Putamen (tissue), 1 donor: ENCODE measurements around the gene TMC7.

ENCODE experiments used
- DNase-seq: peaks from one replicate; pipeline ENCODE4 v3.0.0-alpha.2; 2016; ENCODE audit warnings: low spot score

TMC7 gene

DNA sequence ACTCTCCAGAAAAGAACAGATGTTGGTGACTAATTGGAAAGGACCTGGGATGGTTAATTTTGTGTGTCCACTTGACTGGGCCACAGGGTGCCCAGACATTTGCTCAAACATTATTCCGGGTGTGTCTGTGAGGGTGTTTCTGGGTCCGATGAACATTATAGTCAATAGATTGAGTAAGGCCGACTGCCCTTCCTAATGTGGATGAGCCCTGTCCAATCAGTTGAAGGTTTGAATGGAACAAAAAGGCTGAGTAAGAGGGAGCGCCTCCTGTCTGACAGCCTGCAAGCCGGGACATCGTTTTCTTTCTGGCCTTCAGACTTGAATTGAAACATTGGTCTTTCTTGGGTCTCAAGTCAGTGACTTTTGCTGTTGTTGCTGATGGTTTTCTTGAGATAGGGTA, 107.2 kb downstream of the TMC7 start:
- DNase-seq: no peak

DNA sequence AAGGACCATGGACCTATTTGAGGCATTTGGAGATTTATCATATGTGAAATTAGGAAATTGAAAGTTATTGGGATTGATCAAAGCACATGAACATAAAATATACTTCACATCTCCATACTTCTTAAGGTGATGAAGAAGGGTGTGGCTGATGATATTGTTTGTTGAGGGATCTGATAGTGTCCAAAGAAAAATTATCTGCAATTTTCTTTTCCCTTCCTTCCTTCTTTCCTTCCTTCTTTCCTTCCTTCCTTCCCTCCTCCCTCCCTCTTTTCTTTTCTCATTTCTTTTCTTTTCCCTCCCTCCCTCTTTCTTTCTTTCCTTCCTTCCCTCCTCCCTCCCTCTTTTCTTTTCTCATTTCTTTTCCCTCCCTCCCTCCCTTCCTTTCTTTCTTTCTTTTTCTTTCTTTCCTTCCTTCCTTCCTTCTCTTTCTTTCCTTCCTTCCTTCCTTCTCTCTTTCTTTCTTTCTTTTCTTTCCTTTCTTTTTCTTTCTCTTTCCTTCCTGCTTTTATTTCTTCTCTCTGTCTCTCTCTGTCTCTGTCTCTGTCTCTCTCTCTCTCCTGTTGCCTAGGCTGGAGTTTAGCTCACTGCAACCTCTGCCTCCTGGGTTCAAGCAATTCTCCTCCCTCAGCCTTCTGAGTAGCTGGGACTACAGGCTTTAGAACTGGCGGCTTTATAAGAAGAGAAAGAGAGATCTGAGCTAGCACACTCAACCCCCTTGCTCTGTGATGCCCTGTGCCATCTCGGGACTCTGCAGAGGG, 109.1 kb downstream of the TMC7 start:
- no peak for DNase-seq

DNA sequence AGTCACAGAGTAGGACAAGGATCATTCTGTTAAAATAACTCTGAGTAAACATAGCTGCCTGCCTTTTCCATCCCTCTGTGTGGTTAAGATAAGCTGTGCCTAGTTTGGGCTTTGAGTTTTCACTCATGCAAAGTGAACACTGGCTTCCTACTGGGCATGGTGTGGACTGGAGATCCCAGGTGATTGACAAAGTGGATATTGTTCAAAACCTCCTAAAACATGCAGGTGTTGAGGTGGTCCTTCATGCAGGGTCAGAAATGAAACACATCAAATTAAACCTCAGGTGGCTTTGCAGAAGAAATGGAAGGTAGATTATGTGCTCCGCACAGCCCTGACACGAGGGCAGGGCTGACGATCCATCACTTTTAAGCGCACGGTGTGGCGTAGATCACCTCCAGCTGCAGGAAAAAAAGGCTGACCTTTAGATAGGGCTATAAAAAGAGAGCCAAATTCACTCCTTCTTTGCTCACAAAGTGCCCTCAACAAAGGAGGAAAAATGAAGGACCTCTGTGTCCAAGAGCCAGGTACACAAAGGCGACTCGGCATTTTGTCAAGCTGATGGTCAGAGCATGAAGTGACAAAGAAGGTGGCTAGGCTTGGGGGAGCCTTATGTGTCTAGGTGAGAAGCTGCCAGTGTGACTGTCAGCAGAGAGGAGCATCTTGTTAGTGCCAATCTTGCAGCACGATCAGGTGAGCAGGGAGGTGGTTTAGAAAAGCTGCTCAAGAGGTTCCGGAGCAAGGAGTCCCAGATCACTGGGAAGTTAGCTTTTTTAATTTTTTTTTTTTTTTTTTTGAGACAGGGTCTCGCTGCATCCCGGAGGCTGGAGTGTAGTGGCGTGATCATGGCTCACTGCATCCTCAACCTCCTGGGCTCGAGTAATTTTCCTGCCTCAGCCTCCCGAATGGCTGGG, 110.2 kb downstream of the TMC7 start:
- no peak for DNase-seq

DNA sequence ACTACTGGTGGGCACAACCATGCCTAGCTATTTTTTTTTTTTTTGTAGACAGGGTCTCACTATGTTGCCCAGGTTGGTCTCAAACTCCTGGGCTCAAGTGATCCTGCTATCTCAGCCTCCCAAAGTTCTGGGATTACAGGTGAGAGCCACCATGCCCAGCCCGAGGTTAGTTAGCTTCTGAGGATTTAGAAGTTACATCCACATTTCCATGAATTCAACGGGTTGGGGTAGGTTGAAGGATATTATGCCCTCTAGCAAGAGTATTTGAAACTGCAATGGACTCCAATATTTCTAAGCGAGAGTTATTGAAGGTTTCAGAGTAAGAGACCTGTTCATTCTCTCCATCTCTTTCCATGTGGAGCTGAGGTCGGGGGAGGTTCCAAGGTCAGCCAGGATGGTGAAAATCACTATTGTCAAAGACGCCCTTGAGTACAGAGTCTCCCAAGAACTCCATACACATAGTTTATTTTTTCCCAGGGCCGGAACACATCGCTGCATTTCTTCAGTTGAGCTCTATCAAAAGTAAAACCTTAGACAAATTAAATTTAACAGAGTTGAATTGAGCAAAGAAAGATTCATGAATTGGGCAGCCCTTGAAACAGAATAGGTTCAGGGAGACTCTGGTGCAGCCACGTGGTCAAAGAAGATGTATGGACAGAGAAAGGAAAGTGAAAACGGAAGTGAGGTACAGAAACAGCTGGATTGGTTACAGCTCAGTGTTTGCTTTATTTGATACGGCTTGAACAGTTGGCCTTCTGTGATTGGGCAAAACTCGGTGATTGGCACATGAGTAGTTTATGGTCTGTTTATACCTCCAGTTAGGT, 111.0 kb downstream of the TMC7 start:
- no peak for DNase-seq

DNA sequence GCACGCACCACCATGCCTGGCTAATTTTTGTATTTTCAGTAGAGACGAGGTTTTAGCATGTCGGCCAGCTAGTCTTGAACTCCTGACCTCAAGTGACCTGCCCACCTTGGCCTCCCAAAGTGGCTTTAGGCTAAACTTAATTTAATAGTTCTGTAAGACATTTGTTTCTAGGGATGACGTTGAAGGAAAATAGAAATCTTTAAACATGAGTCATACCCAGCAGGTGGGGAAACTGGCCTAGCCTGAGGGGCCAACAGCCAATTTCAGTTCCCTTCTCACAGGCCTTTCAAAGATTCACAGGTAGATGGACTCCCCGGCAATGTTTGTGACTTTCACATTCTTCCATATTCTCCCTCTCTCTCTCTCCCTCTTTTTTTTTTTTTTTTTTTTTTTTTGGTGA, 111.9 kb downstream of the TMC7 start:
- DNase-seq: no peak

DNA sequence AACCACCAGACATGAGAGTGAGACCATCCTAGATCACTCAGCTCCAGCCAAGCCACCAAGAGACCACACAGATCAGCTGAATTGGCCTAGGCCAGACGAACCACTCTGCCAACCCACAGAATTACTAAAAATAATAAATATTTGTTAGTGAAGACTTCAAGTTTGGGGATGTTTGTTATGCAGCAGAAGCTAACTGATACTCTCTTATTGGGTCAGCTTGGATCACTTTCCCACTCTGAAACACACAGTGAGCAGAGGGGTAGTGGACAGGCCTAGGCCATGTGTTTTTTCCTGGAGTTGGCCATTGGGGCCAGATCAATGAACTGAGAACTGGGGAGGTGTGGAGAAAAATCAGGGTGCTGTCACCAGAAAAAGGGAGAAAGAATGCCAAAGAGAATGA, 114.4 kb downstream of the TMC7 start:
- DNase-seq: no peak

DNA sequence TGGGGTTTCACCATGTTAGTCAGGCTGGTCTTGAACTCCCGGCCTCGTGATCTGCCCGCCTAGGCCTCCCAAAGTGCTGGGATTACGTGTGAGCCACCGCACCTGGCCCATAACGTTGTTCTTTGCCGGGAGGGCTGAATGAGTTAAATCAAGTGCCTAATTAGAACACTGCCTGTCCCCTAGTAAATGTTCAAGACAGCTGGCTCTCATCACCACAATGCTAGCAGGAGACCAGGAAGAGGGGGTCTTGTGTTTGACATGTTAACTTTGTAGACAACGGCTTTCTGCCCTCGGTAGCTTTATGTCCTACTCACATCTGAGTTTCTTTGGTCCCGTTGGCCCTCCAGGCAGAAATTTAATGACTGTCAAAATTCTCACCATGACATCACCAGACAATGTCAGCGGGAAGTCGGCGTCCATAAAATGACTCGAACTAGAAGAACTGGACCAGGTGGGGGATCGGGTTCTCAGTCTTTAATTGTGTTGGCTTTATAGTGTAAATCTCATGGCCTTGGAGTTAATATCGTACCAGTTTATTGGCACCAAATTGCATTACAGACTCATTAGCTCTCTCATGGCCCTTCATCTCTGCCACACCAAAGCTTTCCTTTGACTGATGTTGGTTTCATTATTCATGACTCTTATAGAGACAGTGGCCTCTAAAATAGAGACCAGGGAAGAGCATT, 118.6 kb downstream of the TMC7 start:
- DNase-seq: no peak

DNA sequence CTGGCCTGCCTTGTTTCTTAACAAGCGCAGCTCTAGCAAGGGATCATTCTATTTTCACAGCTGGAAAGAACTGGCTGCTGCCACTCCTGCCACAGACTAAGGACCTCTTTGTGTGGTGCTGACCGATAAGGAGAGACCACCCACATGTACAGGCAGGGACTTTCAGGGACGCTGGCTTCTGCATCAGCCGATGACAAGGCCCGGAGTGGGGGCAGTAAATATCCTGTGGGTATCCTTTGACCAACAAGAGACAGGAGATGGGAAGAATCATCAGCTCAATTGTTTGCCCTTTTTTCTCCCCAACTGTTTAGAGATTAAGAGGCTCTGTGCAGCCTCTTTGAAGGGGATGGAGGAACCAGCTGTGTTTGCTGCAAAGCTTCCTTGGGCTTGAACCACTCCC, 120.9 kb downstream of the TMC7 start:
- DNase-seq: no peak

DNA sequence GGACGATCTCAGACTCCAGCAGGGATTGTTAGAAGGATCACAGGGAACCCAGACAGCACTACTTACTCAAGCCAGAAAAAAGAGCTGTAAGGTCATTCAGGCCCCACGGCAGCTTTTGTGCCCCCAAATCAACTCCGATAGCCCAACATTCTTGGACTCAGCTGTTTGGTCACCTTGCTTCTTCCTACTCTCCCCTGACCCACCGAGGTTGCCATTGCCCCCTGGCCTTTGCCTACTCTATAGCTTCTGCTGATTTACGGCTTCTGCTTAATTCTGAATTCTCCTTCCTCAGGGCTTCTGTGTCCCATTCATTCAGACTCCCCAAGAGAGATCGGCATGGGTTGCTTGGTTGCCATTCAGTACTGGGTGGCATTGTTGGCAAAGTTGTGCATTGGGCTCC, 121.4 kb downstream of the TMC7 start:
- DNase-seq: no peak

DNA sequence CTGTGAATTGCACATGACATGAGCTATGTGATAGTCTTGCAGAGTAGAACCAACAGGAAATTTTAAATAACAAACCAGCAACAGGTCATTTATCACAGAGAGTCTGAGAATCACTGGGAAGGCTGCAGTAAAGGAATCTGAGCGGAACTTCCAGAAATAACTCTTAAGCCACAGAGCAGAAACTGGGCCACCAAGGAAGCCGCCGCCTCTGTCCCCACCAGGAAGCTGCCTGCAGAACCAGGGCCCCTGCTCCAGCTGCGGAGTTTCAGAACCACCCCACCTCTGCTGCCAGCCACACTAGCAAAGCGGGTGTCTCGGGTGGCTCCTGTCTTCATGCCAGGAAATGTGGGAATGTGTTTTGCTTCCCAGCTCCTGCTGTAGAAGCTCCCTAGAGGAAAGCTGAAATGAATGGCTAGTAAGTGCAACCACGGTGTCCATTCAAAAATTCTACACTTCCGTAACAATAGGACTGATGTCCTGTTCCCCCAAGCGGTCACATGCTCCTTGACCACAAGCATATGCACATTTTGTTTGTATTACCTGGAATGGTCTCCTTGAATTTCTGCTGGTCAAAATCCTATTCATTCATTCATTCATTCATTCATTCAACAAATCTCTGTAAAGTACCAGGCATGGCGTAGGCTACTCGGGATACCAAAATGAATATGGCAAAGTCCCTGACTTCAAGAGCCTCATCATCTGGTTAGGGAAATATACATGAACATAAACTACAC, 122.3 kb downstream of the TMC7 start:
- DNase-seq: no peak

DNA sequence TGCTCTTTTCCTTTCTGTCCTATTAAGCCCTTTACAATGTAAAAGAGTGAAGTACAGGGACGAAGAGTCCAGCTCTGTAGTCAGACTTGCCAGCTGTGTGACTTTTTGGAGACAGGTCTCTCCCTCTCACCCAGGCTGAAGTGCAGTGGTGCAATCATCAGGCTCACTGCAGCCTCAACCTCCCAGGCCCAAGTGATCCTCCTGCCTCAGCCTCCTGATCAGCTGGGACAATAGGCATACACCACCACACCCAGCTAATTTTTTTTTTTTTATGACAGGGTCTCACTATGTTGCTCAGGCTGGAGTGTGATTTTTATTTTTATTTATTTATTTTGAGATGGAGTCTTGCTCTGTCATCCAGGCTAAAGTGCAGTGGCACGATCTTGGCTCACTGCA, 122.9 kb downstream of the TMC7 start:
- DNase-seq: no peak

DNA sequence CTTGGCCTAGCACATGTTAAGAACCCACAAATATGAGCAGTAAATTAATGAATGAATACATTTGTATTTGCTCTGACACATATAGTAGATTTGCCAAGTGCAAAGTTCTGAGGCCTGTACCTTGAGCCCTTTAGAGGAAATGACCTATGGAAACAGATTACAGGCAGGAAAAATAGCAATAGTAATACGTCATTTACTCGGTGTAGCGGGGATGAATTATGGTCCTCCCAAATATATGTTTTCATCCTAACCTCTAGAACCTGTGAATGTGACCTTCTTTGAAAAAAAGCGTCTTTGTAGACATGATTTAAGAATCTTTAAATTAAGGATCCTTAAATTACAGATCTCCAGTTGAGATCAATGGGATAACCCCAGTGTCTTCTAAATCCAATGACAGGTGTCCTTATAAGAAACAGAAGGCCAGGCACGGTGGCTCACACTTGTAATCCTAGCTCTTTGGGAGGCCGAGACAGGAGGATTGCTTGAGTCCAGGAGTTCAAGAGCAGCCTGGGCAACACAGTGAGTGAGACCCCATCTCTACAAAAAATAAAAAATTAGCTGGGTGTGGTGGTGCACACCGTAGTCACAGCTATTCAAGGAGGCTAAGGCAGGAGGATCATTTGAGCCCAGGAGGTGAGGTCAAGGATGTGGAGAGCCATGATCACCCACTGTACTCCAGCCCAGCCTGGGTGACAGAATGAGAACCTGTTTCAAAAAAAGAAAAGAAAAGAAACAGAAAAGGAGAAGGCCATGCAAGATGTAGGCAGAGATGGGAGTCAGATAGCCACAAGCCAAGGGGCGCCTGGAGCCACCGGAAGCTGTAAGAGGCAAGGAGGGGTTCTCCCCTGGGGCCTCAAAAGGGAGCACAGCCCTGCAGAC, 124.9 kb downstream of the TMC7 start:
- DNase-seq: no peak

DNA sequence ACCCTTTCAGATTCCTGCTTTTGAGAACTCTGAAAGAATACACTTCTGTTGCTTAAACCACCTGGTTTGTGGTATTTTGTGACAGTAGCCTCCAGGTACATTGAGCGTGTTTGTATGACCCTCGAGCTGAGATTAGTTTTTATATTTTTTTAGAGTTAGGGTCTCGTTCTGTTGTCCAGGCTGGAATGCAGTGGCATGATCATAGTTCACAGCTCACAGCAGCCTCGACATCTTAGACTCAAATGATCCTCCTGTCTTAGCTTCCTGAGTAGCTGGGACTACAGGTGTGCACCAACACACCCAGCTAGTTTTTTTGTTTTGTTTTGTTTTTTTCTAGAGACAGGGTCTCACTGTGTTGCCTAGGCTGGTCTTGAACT, 125.5 kb downstream of the TMC7 start:
- no peak for DNase-seq

DNA sequence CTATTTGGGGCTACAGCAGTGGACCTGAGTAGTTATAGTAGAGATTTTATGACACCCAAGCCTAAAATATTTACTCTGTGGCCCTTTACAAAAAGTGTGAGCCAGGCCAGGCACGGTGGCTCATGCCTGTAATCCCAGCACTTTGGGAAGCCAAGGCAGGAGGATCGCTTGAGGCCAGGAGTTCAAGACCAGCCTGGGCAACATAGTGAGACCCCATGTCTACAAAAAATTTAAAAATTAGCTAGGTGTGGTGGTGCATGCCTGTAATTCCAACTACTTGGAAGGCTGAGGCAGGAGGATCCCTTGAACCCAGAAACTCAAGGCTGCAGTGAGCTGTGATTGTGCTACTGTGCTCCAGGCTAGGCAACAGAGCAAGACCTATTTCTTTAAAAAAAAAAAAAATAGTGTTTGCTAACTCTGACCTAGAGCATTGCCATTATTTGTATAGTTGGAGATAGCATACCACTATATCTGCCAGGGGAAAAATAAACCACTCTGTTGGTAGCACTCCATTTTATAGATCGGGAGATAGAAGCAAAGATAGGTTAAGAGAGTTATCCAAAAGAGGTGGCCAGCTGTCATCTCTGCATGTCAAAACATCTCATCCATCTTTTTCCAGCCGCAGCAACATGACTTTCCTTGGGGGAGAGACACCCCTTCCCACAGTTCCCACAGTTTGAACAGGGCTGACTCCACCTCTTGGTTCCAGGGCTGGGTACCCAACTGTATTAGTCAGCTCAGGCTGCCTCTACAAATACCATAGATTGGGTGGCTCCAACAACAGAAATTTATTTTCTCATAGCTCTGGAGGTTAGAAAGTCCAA, 127.0 kb downstream of the TMC7 start:
- DNase-seq: no peak

DNA sequence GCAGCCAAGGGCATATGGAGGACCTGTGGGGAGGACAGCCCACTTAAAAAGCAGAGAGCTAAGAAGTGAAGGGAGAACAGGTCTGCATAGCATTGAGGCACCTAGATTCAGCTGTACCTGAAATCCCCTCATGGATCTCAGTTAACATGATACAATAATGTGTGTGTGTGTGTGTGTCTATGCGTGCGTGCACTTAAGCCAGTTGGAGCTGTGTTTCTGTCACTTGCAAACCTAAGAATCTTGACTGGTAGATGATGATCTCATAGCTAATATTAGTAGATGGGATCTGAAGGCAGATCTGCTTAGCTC, 128.3 kb downstream of the TMC7 start:
- DNase-seq: no peak
